A172 (cell line): ENCODE results near the gene SHOC2. TPM values are rescaled to one million over a fixed set of nuclear protein-coding genes. Genes with fewer than 3 reads are reported as not detected.
"Not testable (repeated sequence)": the region's sequence is repeated elsewhere in the genome, so short reads cannot be mapped to it uniquely, and the experiment has no call there.

Source experiments
- DNase-seq: peaks from one replicate; pipeline ENCODE4 v3.0.0-alpha.2; 2015; ENCODE audit warnings: low spot score
- total RNA-seq: library from RNA; depleted of rRNA; stranded (reverse); fragments of >200 nt; shearing (Covaris generic); gene quantifications from 2 replicates; pipeline ENCODE4 v1.2.3, GENCODE V29; 2014

Gene SHOC2
- total RNA-seq, 1 experiment from 2014 or later, result 43.7 TPM

DNA sequence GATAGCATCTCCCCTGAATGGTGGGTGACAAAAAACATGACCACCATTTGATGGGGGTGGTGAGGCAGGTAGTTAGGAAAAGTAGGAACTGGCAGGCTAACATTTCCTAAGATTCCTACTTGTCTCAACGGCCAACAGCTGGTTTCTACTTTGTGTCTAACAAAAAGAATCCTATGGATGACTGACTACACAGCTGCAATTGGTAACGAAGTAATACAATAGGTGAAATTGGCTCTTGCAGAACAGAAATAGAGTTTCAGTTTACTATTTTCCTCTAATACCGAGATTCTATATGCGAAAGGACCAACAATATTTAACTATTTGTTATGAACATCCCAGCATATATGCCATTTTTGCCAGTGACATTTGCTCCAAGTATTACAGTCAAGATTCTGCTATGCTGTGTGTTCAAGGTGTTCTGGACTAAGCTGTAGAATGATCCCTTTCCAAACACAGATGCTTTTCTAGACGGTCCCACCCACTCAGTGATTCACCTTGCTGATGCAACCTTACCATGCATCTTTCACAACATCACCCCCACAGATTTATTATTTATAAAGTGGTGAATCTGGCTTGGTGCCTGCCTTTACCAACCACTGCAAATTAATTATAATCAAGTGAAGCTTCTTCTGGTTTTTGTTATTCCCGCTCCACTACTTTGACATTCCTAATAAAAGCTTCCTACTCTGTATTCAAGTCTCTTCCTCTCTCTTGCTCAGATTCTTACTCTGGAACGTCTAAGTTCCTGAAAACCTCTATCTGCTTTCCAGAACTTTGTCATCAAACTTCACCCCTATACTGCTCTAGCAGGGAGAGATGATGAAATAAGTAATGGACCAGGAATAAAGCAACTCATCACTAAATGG lies 17.2 kb upstream of the SHOC2 start:
- peak; percentile 51 for DNase-seq

DNA sequence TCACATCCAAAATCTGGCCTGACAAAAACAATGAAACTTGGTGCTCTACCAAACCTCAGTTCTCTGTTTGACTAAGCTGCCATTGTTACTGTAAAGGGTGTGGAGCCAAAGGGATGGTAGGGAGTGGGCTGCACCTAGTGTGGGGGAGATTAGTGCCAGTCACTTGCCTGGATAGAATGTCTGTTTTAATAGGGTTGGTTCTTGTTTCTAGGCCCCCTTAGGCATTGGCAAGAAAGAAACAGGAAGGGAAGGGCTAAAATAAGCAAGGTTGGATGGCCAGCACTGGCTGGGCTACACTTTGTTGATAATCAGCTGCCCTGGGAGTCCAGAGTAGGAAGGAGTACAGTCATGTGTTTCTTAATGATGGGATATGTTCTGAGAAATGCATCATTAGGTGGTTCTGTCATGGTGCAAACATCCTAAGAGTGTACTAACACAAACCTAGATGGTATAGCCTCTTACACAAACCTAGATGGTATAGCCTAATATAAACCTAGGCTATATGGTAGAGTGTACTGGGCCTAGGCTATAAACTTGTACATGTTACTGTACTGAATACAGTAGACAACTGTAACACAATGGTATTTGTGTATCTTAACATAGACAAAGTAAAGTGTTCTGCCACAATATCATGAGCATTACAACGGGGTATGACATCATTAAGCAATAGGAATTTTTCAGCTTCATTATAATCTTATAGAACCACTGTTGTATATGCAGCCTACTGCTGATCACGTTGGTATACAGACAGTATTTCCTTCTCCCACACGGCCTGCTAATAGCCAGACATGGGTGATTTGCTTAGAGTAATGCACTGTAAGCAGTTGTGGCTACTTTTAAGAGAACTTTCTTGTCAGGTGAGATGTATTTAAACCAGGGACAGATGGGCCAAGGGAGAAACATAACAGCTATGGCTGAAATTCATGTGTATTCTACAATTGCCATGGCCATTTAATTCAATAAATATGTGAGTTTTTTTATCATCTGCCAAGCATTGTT lies 15.8 kb upstream of the SHOC2 start:
- no peak for DNase-seq

DNA sequence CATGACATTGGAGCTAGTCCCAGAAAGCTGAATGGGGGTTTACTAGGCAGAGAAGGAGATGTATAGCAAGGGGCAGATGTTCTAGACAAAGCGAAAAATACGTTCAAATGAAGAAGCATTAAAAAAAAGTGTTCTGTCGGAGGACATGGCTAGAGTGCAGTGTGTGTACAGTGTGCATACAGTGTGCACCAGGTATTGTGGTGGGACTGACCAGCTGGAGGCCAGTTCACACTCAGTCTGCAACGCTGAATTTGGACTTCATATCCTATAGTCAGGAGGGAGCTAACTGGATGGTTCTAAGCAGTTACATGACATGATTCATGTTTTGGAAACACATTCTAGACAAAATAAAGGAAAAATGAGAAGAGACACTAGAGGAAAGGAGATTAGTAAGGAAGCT lies 9.3 kb upstream of the SHOC2 start:
- no peak for DNase-seq

DNA sequence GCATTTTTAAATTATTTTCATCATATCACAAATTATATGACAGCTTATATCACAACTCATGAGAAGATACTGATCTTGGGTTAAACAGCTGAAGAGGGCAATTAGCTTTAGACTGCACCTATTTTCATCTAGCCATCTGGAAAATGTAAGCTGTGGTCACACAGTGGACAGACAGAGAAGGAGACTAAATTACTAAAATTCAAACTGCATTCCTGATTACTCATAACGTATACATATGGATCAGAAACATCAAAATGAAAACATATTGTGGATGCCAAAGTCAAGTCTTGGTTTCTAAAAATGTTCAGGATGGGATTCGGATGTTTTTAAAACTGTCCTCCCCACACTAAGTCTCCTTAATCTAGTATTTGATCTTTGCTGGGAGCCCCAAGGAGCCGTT lies 7.0 kb upstream of the SHOC2 start:
- DNase-seq, result peak; percentile 29

DNA sequence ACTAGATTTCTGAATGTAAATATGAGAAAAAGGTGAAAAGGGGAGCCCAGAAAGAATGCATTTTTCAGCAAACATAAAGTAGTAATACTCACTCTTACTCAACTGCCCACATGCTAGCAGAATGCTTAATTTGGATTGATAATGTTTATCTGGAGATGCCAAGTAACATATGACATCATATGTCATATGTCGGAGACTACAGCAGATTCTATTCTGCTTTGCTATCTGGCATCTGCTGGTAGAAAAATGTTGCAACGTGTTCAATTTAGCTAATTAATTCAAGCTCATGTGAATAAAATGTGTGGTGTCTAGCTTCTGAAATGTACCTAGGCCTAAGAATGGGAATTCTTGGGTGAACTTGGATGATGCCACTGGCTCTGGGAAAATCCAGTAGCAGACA lies 5.0 kb upstream of the SHOC2 start:
- no peak for DNase-seq

DNA sequence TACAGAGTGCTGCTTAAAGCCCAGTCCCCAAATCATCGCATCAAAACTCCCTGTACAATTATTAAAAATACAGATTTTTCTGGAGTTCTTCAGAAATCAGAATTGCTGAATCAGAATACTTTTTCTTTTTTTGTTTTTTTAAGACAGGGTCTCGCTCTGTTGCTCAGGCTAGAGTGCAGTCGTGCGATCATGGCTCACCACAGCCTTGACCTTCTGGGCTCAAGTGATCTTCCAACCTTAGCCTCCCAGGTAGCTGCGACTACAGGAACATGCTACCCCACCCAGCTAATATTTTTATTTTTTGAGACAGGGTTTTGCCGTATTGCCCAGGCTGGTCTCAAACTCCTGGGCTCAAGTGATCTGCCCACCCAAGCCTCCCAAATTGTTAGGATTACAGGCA lies 4.4 kb upstream of the SHOC2 start:
- no peak for DNase-seq

DNA sequence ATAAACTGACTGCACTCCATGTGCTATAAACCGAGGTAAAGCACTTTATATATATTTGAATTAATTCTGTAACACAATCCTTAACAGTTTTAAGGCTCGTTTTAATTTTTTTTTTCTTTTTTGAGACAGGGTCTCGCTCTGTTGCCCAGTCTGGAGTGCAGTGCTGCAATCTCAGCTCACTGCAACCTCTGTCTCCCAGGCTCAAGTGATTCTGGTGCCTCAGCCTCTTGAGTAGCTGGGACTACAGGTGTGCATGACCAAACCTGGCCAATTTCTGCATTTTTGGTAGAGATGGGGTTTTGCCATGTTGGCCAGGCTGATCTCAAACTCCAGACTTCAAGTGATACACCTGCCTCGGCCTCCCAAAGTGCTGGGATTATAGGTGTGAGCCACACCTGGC lies 3.8 kb upstream of the SHOC2 start:
- not testable (repeated sequence) for DNase-seq

DNA sequence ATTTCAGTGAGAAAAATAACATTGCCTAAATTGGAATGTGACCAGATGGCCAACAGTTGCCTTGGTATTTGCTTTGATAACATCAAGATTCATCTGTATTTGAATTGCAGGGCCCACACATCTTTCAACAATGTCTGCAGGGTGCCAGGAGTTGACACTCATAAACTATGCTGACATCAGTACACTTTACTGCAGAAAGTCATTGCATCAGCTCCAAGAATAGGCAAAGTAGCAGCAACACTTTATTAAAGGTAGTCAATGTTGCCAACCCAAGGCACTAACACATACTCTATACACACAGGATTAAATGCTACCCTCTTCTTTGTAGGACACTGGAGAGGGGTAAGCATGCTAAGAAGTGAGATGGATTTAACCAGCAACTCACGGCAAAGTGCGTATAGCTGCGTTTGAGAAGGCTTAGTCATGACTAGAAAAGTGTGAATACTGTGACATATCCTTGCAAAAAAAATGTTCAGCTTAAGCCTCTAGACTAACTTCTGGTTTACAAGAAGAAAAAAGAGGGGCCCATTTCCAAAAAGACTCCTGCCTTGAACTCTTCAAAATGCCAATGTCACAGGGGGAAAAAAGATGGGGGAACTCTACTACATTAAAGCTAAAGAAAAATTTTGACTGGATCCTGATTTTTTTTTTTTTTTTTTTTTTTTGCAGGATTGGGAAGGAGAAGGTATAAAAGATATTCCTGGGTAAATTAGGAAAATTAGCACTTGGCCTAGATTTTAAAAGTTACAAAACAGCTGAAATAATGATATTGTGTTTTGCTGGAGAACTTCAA lies 2.7 kb upstream of the SHOC2 start:
- peak; percentile 50 for DNase-seq

DNA sequence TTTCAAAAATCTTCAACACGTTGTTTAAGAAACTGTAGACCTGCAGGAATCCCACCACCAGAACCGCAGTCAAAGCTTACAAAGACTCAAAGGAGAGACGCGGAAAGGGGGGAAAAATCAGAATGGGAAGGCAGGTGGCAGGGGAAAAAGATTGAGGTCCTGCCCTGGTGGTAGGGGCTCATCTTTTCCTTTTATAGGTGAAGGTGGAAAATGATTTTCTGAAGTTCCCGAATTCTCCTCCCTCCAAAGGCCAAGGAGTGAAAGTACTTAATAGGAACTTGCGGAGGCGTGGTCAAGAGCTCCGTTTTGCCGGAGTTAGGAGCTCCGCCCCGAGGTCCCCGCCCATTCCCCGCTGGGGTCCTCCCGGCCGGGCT lies 1.1 kb upstream of the SHOC2 start:
- DNase-seq, result peak; percentile 91

DNA sequence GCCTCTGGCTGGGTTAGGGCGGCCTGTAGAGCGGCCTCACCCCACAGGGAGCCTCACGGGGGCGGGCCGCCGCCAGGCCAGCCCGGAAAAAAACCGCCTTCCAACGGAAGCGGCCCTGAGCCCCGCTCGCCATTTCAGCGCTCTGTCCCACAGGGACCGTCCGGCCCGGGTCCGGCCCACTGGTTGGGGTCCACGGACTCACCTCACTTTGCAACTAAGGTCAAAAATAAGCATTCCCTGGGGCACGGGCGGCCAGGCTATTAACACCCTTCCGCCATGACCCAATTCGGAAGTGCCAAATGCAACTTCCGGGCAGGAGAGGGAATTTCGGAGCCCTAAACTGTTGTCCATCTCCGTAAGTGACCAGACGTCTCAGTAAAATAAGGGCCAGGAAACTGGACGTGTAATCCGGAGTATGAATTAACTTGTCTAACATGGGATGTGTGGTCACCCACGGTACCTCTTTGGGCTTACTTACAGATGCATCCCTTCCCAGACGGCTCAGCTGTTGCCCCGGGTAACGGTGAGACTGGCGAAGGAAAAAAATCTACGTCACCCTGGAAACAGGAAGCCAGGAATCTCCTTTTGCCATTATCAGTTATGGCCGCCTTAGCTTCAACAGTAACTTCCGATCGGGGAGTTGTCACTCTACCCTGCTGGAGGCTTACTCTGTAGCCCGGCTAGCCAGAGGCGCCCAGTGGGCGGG lies 608 bp upstream of the SHOC2 start, which contains the start of gene BBIP1:
BBIP1 (minus strand) TSS at position 538 of the 706 bp plus-strand sequence. CDS start 1,023 bp downstream, outside the sequence.
- peak; percentile 100 for DNase-seq

DNA sequence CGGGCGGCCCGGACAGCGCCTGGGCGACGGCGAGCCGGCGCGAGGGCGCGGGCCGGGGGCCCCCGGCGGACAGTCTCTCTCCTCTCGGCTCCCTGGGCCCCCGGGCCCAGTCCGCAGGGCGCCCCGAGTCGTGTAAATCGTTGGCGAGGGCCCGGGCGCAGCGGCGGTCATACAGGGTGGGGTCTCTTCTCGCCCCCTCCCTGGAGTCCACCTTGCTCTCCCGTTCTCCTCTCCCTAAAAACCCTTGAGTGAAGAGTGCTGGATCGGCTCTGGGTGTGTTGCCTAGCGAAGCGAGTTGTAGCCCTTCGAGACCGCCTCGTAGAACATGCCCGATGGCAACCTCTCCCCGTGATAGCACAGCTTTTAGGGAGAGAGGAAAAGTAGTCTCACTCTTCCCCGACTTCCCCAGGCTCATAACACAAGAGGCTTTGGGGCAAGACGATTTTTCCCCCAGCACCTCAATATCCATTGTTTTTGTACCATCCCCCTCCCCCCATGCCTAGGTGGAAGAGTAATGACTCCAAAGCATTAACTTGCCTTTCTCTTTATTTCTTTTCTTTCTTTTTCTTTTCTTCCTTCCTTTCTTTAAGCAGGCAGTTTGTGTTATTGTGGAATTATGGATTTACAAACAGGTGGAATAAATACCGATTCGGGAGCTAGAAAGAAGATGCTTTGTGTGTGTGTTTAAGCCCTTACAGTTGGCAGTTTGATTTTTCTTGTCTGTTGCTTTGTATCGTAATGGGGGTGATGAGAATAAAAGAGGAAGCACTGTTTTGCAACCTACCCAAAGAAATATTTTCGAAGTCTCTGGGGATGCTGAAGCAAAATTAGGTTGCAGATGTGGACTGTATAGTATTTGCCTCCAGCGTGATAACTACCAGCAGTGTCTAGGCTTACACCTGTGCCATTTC lies 822 bp downstream of the SHOC2 start:
- peak; percentile 41 for DNase-seq

DNA sequence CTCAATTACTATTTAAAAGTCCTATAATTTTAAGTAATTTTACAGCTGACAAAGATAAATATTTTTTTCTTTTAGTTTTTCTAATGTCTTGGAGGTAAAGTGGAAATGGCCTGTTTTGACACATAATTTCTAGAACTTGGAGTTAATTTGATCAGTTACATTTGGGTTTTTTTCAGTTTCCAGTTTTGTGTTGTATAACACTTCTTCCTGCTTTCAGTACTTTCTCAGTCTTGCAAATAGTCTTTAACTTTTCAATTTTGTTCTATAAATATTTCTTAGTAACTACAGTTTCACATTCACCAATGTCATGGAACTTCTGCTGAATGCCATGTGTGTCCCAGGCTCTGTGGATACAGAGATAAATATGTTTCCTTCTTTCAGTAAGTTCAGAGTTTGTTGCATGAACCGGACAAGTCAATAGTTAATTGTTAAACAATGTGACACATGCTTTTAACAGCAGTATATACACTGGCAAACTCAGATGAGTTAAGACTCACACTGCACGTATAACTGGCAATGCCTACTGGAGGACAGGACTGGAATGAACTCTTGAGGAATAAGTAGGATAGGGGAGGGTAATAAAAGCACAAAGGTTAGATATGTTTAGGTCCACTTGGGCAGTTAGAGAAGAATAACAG lies 4.6 kb downstream of the SHOC2 start:
- DNase-seq, result no peak

DNA sequence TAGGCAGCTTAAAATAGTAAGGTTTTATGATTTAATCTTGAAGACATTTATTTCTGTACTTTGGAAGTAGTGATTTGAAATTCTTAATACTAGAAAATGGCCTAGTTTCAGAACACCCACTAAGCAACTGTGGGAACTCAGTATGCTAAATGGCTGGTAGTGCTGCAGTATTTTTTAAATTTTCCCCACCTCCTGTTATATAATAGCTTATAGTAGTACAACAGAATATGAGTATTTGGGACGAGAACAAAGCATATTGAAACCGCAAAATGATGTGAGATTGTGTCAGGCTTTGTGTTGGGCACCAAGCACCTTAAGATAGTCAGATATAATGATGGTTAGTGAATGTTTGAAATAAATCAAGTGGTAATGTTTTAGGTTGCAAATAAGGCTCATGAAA lies 8.1 kb downstream of the SHOC2 start:
- DNase-seq, result no peak

DNA sequence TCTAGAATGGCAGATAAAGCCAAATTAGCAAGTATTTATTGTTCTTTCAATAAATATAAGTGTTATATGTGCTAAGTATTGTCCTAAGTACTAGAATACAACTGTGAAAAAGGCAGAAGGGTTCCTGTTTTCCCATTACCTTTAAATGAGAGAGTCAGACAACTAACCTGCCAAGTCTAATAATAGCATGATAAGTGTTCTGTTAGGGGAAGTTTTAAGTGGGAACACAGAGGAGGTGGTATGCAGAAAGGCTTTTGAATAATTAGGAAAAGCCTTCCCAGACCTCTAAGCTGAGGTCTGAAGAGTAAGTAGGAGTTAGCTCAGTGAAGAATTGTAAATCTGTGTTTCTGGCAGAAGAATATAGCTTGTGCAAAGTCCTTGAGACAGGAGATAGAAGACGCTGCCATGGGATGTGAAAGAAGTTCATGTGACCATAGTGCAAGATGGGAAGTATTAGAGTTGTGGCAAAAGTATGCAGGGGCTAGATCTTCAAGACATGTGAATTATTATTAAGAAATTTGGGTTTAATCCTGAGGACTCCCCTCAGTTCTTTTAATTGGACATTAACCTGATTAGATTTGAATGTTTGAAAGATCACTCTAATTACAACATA lies 12.5 kb downstream of the SHOC2 start:
- no peak for DNase-seq

DNA sequence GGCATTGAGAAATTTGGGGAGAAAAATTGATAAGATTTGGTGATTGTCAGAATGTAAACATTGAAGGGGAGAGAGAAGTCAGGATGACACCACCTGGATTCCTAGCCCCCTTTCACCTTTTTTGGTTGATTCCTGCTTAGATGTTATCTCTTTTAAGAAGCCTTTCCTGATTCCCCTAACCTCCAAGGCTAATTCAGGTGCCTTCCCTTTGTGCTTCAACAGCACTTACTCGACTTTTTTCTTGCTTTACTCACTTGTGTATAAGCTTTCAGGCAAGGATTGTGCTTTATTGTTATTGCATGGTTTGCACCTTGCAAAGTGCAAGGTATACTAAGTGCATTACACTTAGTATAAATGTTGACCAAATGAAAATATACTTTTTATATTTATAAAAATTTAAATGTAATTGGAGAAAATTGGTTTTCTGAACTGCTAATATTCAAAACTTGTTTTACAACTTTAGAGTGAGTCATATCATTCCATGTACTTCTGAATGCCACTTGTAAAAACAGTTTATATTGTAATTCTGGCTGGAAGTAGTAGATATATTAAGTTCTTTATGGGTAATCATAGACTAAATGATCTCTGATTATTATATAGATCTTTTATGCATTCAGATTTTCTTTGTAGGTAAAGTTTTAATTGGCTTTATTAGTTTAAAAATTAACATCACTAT lies 13.2 kb downstream of the SHOC2 start:
- DNase-seq, result no peak

DNA sequence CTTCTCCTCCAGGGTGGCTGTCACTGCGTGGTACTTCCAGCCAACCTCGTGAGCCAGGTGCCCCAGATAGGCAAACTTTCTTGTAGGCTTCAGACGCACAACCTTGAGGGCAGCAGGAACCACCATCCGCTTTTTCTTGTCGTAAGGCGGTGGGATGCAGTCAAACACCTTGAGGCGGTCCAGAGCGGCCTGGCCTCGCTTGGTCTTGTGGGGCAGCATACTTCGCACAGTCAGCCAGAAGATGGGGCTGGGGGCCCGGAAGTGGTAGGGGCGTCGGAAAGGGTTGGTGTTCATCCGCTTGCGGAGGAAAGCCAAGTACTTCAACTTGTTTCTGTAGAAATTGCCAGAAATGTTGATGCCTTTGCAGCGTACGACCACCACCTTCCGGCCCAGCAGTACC lies 17.4 kb downstream of the SHOC2 start:
- DNase-seq, result no peak

DNA sequence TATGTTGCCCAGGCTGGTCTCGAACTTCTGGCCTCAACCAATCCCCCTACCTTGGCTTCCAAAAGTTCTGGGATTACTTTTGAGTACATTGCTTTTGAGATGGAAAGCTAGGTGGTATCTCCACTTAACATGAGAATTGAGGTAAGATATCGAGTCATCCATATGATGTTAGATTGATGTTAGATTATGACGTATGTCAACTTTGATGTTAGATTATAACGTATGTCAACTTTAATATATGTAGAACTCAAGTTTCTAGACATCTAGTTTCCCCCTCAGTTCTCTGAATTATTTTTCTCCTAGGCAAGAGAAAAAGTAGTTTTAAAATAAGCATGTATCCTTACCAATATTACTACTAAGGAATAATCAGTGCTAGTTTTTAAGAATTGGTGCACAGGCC lies 20.0 kb downstream of the SHOC2 start:
- DNase-seq, result no peak

DNA sequence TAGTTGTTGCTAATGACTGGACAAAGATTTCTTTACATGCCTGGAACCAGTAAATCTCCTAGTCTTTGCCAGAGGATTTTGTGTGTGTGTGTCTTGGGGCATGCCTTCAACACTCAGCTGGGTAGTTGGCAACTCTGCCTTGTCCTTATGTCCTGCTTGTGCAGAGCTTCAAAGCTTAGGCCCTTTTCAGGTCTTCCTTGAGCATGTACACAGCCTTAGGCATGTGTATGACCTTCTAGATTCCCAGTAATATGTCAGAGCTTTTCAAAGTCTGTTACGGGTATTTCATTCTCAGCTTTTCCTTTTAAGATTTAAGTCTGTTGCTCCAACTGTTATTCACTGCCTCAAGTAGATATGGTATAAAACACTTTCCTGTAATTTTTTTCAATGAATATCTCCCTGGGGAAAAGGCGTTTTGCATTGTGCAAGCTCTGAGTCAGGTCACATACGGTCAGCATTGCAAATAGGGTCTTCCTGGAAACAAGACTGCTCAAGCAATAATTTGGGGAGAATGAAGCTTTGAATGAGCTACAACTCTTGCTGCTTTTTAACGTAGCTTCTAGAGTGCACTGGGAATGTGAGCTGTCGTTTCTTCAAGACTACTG lies 25.5 kb downstream of the SHOC2 start:
- DNase-seq, result no peak
